Measurements from ENCODE around the gene MED27. TPM values are rescaled to one million over a fixed set of nuclear protein-coding genes. Genes with fewer than 3 reads are reported as not detected.

MED27 gene
- polyA plus RNA-seq, 1 experiment: 36.9 TPM

GRCh38 chr9:132055756-132056155 lies 23.9 kb downstream of the MED27 start:
- TF ChIP-seq, protein P1, sequence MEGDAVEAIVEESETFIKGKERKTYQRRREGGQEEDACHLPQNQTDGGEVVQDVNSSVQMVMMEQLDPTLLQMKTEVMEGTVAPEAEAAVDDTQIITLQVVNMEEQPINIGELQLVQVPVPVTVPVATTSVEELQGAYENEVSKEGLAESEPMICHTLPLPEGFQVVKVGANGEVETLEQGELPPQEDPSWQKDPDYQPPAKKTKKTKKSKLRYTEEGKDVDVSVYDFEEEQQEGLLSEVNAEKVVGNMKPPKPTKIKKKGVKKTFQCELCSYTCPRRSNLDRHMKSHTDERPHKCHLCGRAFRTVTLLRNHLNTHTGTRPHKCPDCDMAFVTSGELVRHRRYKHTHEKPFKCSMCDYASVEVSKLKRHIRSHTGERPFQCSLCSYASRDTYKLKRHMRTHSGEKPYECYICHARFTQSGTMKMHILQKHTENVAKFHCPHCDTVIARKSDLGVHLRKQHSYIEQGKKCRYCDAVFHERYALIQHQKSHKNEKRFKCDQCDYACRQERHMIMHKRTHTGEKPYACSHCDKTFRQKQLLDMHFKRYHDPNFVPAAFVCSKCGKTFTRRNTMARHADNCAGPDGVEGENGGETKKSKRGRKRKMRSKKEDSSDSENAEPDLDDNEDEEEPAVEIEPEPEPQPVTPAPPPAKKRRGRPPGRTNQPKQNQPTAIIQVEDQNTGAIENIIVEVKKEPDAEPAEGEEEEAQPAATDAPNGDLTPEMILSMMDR (IDR thresholded peaks at IDR 0.05; ENCODE audit: insufficient read depth, low read depth, low read length): no peak
- POLR2A ChIA-PET: no interaction called here
- H3K4me3 ChIP-seq (ENCODE audit: low read depth, low read length): no peak overlapping the region
- CTCF ChIA-PET: no interaction called here
- no peaks in the 10 kb centered on the region for H3K36me3 ChIP-seq (ENCODE audit: control insufficient read depth, insufficient read depth, low read length)
- no peaks in the 10 kb centered on the region for H3K27me3 ChIP-seq (ENCODE audit: control insufficient read depth, insufficient read depth, low read length)
- DNase-seq (ENCODE audit: low read depth): no peak

GRCh38 chr9:132054024-132054423 lies 25.6 kb downstream of the MED27 start:
- TF ChIP-seq, protein P1 (IDR thresholded peaks at IDR 0.05; ENCODE audit: insufficient read depth, low read depth, low read length): no peak
- no peak for DNase-seq (ENCODE audit: low read depth)
- H3K36me3 ChIP-seq (ENCODE audit: control insufficient read depth, insufficient read depth, low read length): no peaks in the 10 kb centered on the region
- no peaks in the 10 kb centered on the region for H3K27me3 ChIP-seq (ENCODE audit: control insufficient read depth, insufficient read depth, low read length)
- POLR2A ChIA-PET: no interaction called here
- H3K4me3 ChIP-seq (ENCODE audit: low read depth, low read length): no peak overlapping the region
- CTCF ChIA-PET: no interaction called here

GRCh38 chr9:132049900-132050299 lies 29.8 kb downstream of the MED27 start:
- Histone ChIP-seq H3K4me3 (ENCODE audit: low read depth, low read length) (no peak overlapping the region), H3K27me3 (ENCODE audit: control insufficient read depth, insufficient read depth, low read length) (no peaks in the 10 kb centered on the region), H3K36me3 (ENCODE audit: control insufficient read depth, insufficient read depth, low read length) (no peaks in the 10 kb centered on the region)
- ChIA-PET POLR2A (no interaction called here), CTCF (no interaction called here)
- TF ChIP-seq, protein P1 (IDR thresholded peaks at IDR 0.05; ENCODE audit: insufficient read depth, low read depth, low read length): no peak
- no peak for DNase-seq (ENCODE audit: low read depth)

- TF ChIP-seq, protein P1 (IDR thresholded peaks at IDR 0.05; ENCODE audit: insufficient read depth, low read depth, low read length): no peak
- Histone ChIP-seq H3K36me3 (ENCODE audit: control insufficient read depth, insufficient read depth, low read length) (no peaks in the 10 kb centered on the region), H3K27me3 (ENCODE audit: control insufficient read depth, insufficient read depth, low read length) (no peaks in the 10 kb centered on the region), H3K4me3 (ENCODE audit: low read depth, low read length) (no peak overlapping the region)
- ChIA-PET POLR2A (no interaction called here), CTCF (interaction anchor here (1.1 kb wide), 1 partner anchor 10 kb away, joined by 4 read pairs; no protein-coding TSS in a partner anchor)
- no peak for DNase-seq (ENCODE audit: low read depth)
Observed at GRCh38 chr9:132049323-132049882, 30.3 kb downstream of the MED27 start.

DNA sequence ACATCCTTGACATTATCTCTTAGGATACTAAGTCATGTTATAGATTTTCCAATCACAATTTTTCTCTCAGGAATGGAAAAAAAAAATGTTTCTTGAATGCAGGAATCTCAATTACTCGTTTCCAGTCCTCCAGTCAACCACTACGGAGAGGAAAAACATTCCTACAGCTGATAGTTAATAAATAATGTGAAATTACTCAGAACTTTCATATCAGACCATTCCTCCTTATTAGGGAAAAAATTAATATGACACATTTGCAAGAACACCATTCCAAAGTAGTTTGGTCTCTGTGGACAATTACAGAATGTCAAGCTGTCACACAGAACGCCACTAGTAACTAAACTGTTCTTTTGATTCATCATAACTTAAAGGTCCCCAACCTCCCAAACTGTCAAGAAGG lies 31.5 kb downstream of the MED27 start:
- H3K4me3 ChIP-seq (ENCODE audit: low read depth, low read length): no peak overlapping the region
- H3K36me3 ChIP-seq (ENCODE audit: control insufficient read depth, insufficient read depth, low read length): no peaks in the 10 kb centered on the region
- DNase-seq (ENCODE audit: low read depth): no peak
- H3K27me3 ChIP-seq (ENCODE audit: control insufficient read depth, insufficient read depth, low read length): no peaks in the 10 kb centered on the region
- ChIA-PET POLR2A (no interaction called here), CTCF (interaction anchor here (0.6 kb wide), 1 partner anchor 1756 kb away, joined by 3 read pairs; no protein-coding TSS in a partner anchor)
- TF ChIP-seq, protein P1 (IDR thresholded peaks at IDR 0.05; ENCODE audit: insufficient read depth, low read depth, low read length): no peak
